Heart left ventricle (tissue), 13 donors: Measurements from ENCODE around the gene CABP2.

Experiments
- CTCF ChIP-seq, 12 donors: fragments of 200-600 bp; sonication (generic) in 4 of 12; IDR thresholded peaks; one replicate each; pipeline versions ENCODE4 v1.5.0 to v1.8.0; 2018 to 2022; ENCODE audit warnings: antibody characterized with exemption in 12 of 12, mild to moderate bottlenecking in 5 of 12
- POLR2A ChIP-seq, 2 donors: fragments of 450-650 bp; IDR thresholded peaks; one replicate each; pipeline ENCODE4 v1.6.1; 2017; ENCODE audit warnings: antibody characterized with exemption in 2 of 2, mild to moderate bottlenecking in 2 of 2, moderate library complexity in 2 of 2
- donor health status: ischemic (EF 13 %, LVEDD 7.1; RV severe dilation, severe dysfunction).
- donor health status: DM: no; HTN: yes; CAD: no.
- donor health status: DM: no; HTN: no; CAD: no.
- donor health status: ischemic (EF 25% LVEDD 6.9; RV normal size, moderate dysfunction).
- donor health status: ischemic (EF 25% LVEDD 5.7; RV mildly dilated, moderate dysfunction).
- donor health status: ischemic (EF 35%, LVEDD 5.7; RV mildly dilated, moderate dysfunction).
- donor health status: nonischemic (EF 11% LVEDD 7.7; RV severe dilation, severe dysfunction).
- donor health status: DM: yes; HTN: yes; CAD: no.
- donor health status: PGD.
- donor health status: ischemic (EF 29% LVEDD 5.4; RV normal size, mild dysfunction).
- donor health status: nonischemic (EF 23%, LVEDD 6.1; RV moderate dilation, normal function).

- TF ChIP-seq CTCF (IDR thresholded peaks at IDR 0.05), result no peak
- TF ChIP-seq POLR2A (IDR thresholded peaks at IDR 0.05), result no peak
Measured at GRCh38 chr11:67503119-67504004, 19.9 kb downstream of the CABP2 start.
